Natural killer cell (primary cell): Measurements from ENCODE around the gene PHKB. TPM values are rescaled to one million over a fixed set of nuclear protein-coding genes. Genes with fewer than 3 reads are reported as not detected.
"Not testable (repeated sequence)": the region's sequence is repeated elsewhere in the genome, so short reads cannot be mapped to it uniquely, and the experiment has no call there.

Source experiments
- ATAC-seq, 3 donors: fragments of 150-1000 bp in 2 of 3; fragments of 200-7000 bp in 1 of 3; cut with Tn5 transposase; 1 replicate in 1 of 3; 2 replicates in 2 of 3; pipeline ENCODE4 v1.10.0; 2021; ENCODE audit warnings: mild to moderate bottlenecking in 2 of 3, moderate library complexity in 2 of 3
- DNase-seq, 2 donors: peaks; one replicate each; pipeline versions ENCODE4 v3.0.0 to v3.0.0-alpha.2; 2013 to 2021; ENCODE audit warnings: mixed read lengths in 1 of 2
- H3K27ac ChIP-seq: one replicate; pipeline ENCODE4 v1.5.1; 2013; ENCODE audit warnings: mild to moderate bottlenecking, low read length
- H3K27me3 ChIP-seq: one replicate; pipeline ENCODE4 v1.6.1; 2013; ENCODE audit warnings: low read length; ENCODE audit not compliant: control insufficient read depth, insufficient read depth
- H3K36me3 ChIP-seq: one replicate; pipeline ENCODE4 v1.6.1; 2013; ENCODE audit warnings: low read length; ENCODE audit not compliant: control insufficient read depth, insufficient read depth
- H3K4me1 ChIP-seq: one replicate; pipeline ENCODE4 v1.6.1; 2013; ENCODE audit warnings: low read length; ENCODE audit not compliant: control insufficient read depth, insufficient read depth
- H3K4me3 ChIP-seq: one replicate; pipeline ENCODE4 v1.5.1; 2013; ENCODE audit warnings: low read length
- H3K9me3 ChIP-seq: one replicate; pipeline ENCODE4 v1.6.1; 2013; ENCODE audit warnings: low read length; ENCODE audit not compliant: control insufficient read depth, insufficient read depth
- H3K27ac Mint-ChIP-seq, 2 donors: one replicate each; pipeline ENCODE4 v1.8.0; 2022; ENCODE audit warnings: mild to moderate bottlenecking in 2 of 2, mixed read lengths in 2 of 2, moderate library complexity in 1 of 2
- H3K27me3 Mint-ChIP-seq, 2 donors: one replicate each; pipeline ENCODE4 v1.8.0; 2022; ENCODE audit warnings: low read depth in 2 of 2, mixed read lengths in 2 of 2
- H3K36me3 Mint-ChIP-seq: one replicate; pipeline ENCODE4 v1.8.0; 2022; ENCODE audit warnings: mixed read lengths
- H3K4me1 Mint-ChIP-seq, 2 donors: one replicate each; pipeline ENCODE4 v1.8.0; 2022; ENCODE audit warnings: mixed read lengths in 2 of 2
- H3K4me3 Mint-ChIP-seq: one replicate; pipeline ENCODE4 v1.8.0; 2022; ENCODE audit warnings: mild to moderate bottlenecking, moderate library complexity, mixed read lengths
- H3K9me3 Mint-ChIP-seq, 2 donors: one replicate each; pipeline ENCODE4 v1.8.0; 2022; ENCODE audit warnings: mixed read lengths in 2 of 2
- CTCF ChIP-seq: fragments of 200-600 bp; IDR thresholded peaks from one replicate; pipeline ENCODE4 v1.8.0; 2022; ENCODE audit warnings: antibody characterized with exemption
- whole genome bisulfite sequencing: methylation state at CpG from one replicate; pipeline ENCODE4 v1.1.7; 2013; ENCODE audit warnings: missing lambda C conversion rate; ENCODE audit not compliant: insufficient coverage; 5-methylcytosine and 5-hydroxymethylcytosine counted together
- intact Hi-C: fragments of 100-400 bp; cut with micrococcal nuclease; formaldehyde crosslinking; loops from one replicate; pipeline ENCODE4 v1.14.2; 2022
- total RNA-seq, 4 donors: library from RNA; stranded (reverse); fragments of 120-200 nt in 1 of 4; gene quantifications; one replicate each; pipeline versions ENCODE4 v1.2.3 to v1.2.4, GENCODE V29; 2013 to 2022

PHKB gene
- total RNA-seq, 3 donors from 2014 or later (not counting 1 experiment from before 2014, with no cell fraction given), result 54.4 to 64.0 (median 58.5) TPM

- Histone ChIP-seq H3K4me3 (no peak overlapping the region), H3K9me3 (no peaks in the 10 kb centered on the region), H3K36me3 (peaks cover 4% of the 10 kb centered on the region), H3K4me1 (peaks cover 22% of the 10 kb centered on the region), H3K27me3 (no peaks in the 10 kb centered on the region), H3K27ac (no peak overlapping the region)
- no peak for ATAC-seq
- WGBS, result 87% methylated on average over 11 of the region's 11 CpGs
- peak overlapping the region; percentile 7 for H3K4me3 Mint-ChIP-seq
- H3K27ac Mint-ChIP-seq, result peak overlapping the region in 1 of 2 donors; percentile 27
- H3K36me3 Mint-ChIP-seq, result no peaks in the 10 kb centered on the region
- peaks cover 53 to 58% of the 10 kb centered on the region in 2 donors for H3K4me1 Mint-ChIP-seq
- intact Hi-C loops, result no loop called here
- DNase-seq, result no peak
- no peaks in the 10 kb centered on the region for H3K9me3 Mint-ChIP-seq
- no peak for TF ChIP-seq CTCF
- H3K27me3 Mint-ChIP-seq, result no peaks in the 10 kb centered on the region
These were observed 2.9 kb downstream of the PHKB start for GRCh38 chr16:47463771-47464624.

DNA sequence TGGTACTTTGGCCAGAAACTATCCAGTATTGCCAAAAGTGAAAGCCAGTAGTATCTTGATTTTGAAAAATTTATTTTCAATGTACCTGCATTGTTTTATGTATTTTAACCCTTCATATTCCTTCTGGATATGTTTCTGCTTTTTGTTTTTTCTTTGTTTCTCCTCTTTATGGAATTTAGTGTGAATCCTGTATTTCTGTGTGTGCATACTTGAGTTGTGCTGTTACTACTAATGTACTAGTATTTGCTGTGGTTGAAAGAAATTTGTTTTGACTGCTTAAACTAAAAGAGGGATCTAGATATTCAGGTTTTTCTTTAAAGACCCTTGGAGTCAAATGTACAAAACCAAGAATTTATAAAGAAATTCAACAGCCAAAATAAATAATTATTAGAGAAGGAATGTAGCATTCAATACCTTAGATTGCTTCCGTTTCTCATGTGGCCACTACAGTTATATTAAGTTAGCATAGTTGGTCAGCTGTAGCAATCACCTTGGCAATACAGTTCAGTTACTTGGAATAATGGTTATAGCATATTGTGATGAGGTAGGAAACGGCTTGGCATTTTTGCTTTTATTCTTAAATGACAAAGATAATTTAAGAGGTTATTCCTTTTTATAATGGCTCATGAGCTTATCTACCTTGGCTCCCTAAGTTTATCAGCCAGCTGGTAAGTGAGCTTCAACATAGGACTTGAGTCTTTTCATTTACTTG is 4.9 kb downstream of the PHKB start:
- ATAC-seq (no peak), DNase-seq (no peak)
- Mint-ChIP-seq H3K4me1 (peaks cover 50 to 52% of the 10 kb centered on the region in 2 donors), H3K36me3 (no peaks in the 10 kb centered on the region), H3K27me3 (no peaks in the 10 kb centered on the region), H3K27ac (no peak overlapping the region), H3K9me3 (no peaks in the 10 kb centered on the region), H3K4me3 (no peak overlapping the region)
- Histone ChIP-seq H3K27me3 (no peaks in the 10 kb centered on the region), H3K9me3 (no peaks in the 10 kb centered on the region), H3K4me3 (no peak overlapping the region), H3K4me1 (peaks cover 10% of the 10 kb centered on the region), H3K27ac (no peak overlapping the region), H3K36me3 (peaks cover 4% of the 10 kb centered on the region)
- intact Hi-C loops, result no loop called here
- WGBS, result 100% methylated on average over 2 of the region's 2 CpGs
- no peak for TF ChIP-seq CTCF

- H3K27ac Mint-ChIP-seq, result no peak overlapping the region
- no peak for DNase-seq
- no peak overlapping the region for H3K4me3 Mint-ChIP-seq
- Histone ChIP-seq H3K9me3 (no peaks in the 10 kb centered on the region), H3K36me3 (peaks cover 4% of the 10 kb centered on the region), H3K27ac (no peak overlapping the region), H3K27me3 (no peaks in the 10 kb centered on the region), H3K4me3 (no peak overlapping the region), H3K4me1 (peaks cover under 1% of the 10 kb centered on the region)
- H3K9me3 Mint-ChIP-seq, result no peaks in the 10 kb centered on the region
- intact Hi-C loops, result no loop called here
- TF ChIP-seq CTCF, result no peak
- H3K36me3 Mint-ChIP-seq, result no peaks in the 10 kb centered on the region
- no peaks in the 10 kb centered on the region for H3K27me3 Mint-ChIP-seq
- WGBS, result 100% methylated on average over 2 of the region's 2 CpGs
- peaks cover 42 to 44% of the 10 kb centered on the region in 2 donors for H3K4me1 Mint-ChIP-seq
- no peak for ATAC-seq
These were observed 6.4 kb downstream of the PHKB start for GRCh38 chr16:47467501-47467900.

DNA sequence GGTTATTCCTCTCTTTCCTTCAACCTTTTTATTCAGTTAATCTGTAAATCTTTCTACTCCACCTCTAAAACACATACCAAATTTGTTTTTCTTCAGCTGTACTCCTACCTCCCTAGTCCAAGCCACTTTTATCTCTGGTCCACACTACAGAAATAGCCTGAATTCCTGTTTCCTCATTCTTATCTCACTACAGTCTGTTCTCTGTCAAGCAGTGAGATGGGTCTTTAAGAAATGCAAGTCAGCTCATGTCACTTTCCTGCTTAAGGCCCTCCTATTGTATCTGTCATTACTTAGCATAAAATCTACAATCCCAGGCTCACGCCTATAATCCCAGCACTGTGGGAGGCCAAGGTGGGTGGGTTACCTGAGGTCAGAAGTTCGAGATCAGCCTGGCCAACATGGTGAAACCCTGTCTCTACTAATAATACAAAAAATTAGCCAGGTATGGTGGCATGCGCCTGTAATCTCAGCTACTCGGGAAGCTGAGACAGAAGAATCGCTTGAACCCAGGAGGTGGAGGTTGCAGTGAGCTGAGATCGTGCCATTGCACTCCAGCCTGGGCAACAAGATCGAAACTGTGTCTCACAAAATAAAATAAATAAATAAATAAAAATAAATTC is 7.0 kb downstream of the PHKB start:
- ATAC-seq, H3K27me3 ChIP-seq, H3K36me3 Mint-ChIP-seq, H3K4me3 ChIP-seq, H3K4me3 Mint-ChIP-seq, H3K36me3 ChIP-seq, H3K9me3 Mint-ChIP-seq, DNase-seq, H3K27ac ChIP-seq, H3K27me3 Mint-ChIP-seq, intact Hi-C loops, H3K27ac Mint-ChIP-seq, H3K4me1 ChIP-seq, H3K9me3 ChIP-seq: not testable (repeated sequence)
- H3K4me1 Mint-ChIP-seq, result peaks cover 35 to 37% of the 10 kb centered on the region in 2 donors
- WGBS, result 91% methylated on average over 5 of the region's 7 CpGs
